IMR-90 (cell line): ENCODE results near the gene PLXNA4. TPM values are rescaled to one million over a fixed set of nuclear protein-coding genes. Genes with fewer than 3 reads are reported as not detected.

Experiments used
- ATAC-seq: fragments of 200-7000 bp; cut with Tn5 transposase; 2 replicates; pipeline ENCODE4 v1.9.1; 2020; ENCODE audit warnings: low read depth, mild to moderate bottlenecking, moderate library complexity
- BruUV-seq: library from RNA; stranded (reverse); fragments of 400-500 nt; replicated peaks from 2 replicates; lab custom pipeline; 2021; lab: Mats Ljungman, UMichigan
- CTCF ChIA-PET: fragments of 300-600 bp; formaldehyde crosslinking; extraction: SDS; loops from one replicate; lab custom pipeline; 2021; ENCODE audit warnings: antibody characterized with exemption; lab: Yijun Ruan, JAX
- POLR2A ChIA-PET: fragments of 300-600 bp; sonication (Branson Sonifier 250); formaldehyde crosslinking; loops from one replicate; lab custom pipeline; 2022; ENCODE audit warnings: antibody characterized with exemption; ENCODE audit not compliant: unreplicated experiment; lab: Charles Lee
- DNase-seq: peaks from one replicate; pipeline ENCODE4 v3.0.0; 2013
- H2AFZ ChIP-seq: replicated peaks from 2 replicates; pipeline ENCODE3; 2013; ENCODE audit warnings: low read length, mild to moderate bottlenecking; ENCODE audit not compliant: poor library complexity
- H2AK5ac ChIP-seq: 2 replicates; pipeline ENCODE4 v1.6.1; 2013; ENCODE audit warnings: low read depth, low read length, inconsistent platforms
- H2AK9ac ChIP-seq: replicated peaks from 2 replicates; pipeline ENCODE3; 2013; ENCODE audit warnings: mild to moderate bottlenecking, low read depth, low read length, moderate library complexity; ENCODE audit not compliant: poor library complexity
- H2BK120ac ChIP-seq: 2 replicates; pipeline ENCODE4 v1.6.1; 2013; ENCODE audit warnings: low read depth, low read length, inconsistent platforms
- H2BK15ac ChIP-seq: 3 replicates; pipeline ENCODE4 v1.6.1; 2013; ENCODE audit warnings: low read depth, low read length, inconsistent platforms
- H2BK20ac ChIP-seq: 2 replicates; pipeline ENCODE4 v1.6.1; 2013; ENCODE audit warnings: low read depth, mild to moderate bottlenecking, inconsistent platforms, low read length, moderate library complexity
- H2BK5ac ChIP-seq: 2 replicates; pipeline ENCODE4 v1.6.1; 2013; ENCODE audit warnings: mild to moderate bottlenecking, low read depth, low read length, inconsistent platforms; ENCODE audit not compliant: poor library complexity, severe bottlenecking
- H3K14ac ChIP-seq: replicated peaks from 2 replicates; pipeline ENCODE4 v1.6.1; 2013; ENCODE audit warnings: low read depth, low read length, inconsistent platforms
- H3K18ac ChIP-seq: 2 replicates; pipeline ENCODE4 v1.6.1; 2013; ENCODE audit warnings: low read depth, low read length, control low read depth
- H3K23ac ChIP-seq: 2 replicates; pipeline ENCODE4 v1.6.1; 2013; ENCODE audit warnings: low read depth, low read length, inconsistent platforms
- H3K27ac ChIP-seq: 2 replicates; pipeline ENCODE4 v1.5.1; 2013; ENCODE audit warnings: mild to moderate bottlenecking, control low read depth, low read length; ENCODE audit not compliant: insufficient read depth
- H3K27me3 ChIP-seq: 2 replicates; pipeline ENCODE4 v1.6.1; 2013; ENCODE audit warnings: low read length; ENCODE audit not compliant: control insufficient read depth, insufficient read depth
- H3K36me3 ChIP-seq: 2 replicates; pipeline ENCODE4 v1.6.1; 2013; ENCODE audit warnings: low read length, mixed read lengths; ENCODE audit not compliant: control insufficient read depth, insufficient read depth
- H3K4ac ChIP-seq: 2 replicates; pipeline ENCODE4 v1.6.1; 2013; ENCODE audit warnings: low read depth, low read length, inconsistent platforms
- H3K4me1 ChIP-seq: 2 replicates; pipeline ENCODE4 v1.6.1; 2013; ENCODE audit warnings: low read length, mixed read lengths; ENCODE audit not compliant: control insufficient read depth, insufficient read depth
- H3K4me2 ChIP-seq: 2 replicates; pipeline ENCODE4 v1.6.1; 2013; ENCODE audit warnings: low read depth, mild to moderate bottlenecking, control low read depth, low read length, moderate library complexity
- H3K4me3 ChIP-seq: 2 replicates; pipeline ENCODE4 v1.5.1; 2013; ENCODE audit warnings: low read depth, mild to moderate bottlenecking, control low read depth, low read length, moderate library complexity; ENCODE audit not compliant: insufficient read depth
- H3K56ac ChIP-seq: 2 replicates; pipeline ENCODE4 v1.6.1; 2013; ENCODE audit warnings: low read length, inconsistent platforms; ENCODE audit not compliant: insufficient read depth; ENCODE audit errors: extremely low read depth
- H3K79me1 ChIP-seq, 2 experiments: 2 replicates each; pipeline ENCODE4 v1.6.1; 2013; ENCODE audit warnings: low read length in 2 of 2, inconsistent platforms in 1 of 2, low read depth in 1 of 2
- H3K9ac ChIP-seq: 2 replicates; pipeline ENCODE4 v1.6.1; 2013; ENCODE audit warnings: low read depth, low read length, control low read depth
- H3K9me1 ChIP-seq: 2 replicates; pipeline ENCODE4 v1.6.1; 2013; ENCODE audit warnings: low read length, inconsistent platforms; ENCODE audit not compliant: insufficient read depth
- H3K9me3 ChIP-seq: 2 replicates; pipeline ENCODE4 v1.6.1; 2013; ENCODE audit warnings: low read length; ENCODE audit not compliant: control insufficient read depth, insufficient read depth
- H4K20me1 ChIP-seq: 2 replicates; pipeline ENCODE4 v1.6.1; 2013; ENCODE audit warnings: low read length, inconsistent platforms; ENCODE audit not compliant: insufficient read depth
- H4K5ac ChIP-seq: 2 replicates; pipeline ENCODE4 v1.6.1; 2013; ENCODE audit warnings: mild to moderate bottlenecking, low read depth, low read length, control low read depth
- H4K8ac ChIP-seq, 2 experiments: 2 replicates each; pipeline ENCODE4 v1.6.1; 2013; ENCODE audit warnings: low read depth in 2 of 2, low read length in 2 of 2, control low read depth in 1 of 2, inconsistent platforms in 1 of 2
- H4K91ac ChIP-seq: 2 replicates; pipeline ENCODE4 v1.6.1; 2013; ENCODE audit warnings: low read depth, low read length, inconsistent platforms; ENCODE audit not compliant: insufficient read depth
- BHLHE40 ChIP-seq: fragments of 150-350 bp; IDR thresholded peaks from 2 replicates; pipeline ENCODE4 v1.6.1; 2016; ENCODE audit warnings: mild to moderate bottlenecking, low read depth, low read length
- FOS ChIP-seq: fragments of 150-350 bp; IDR thresholded peaks from 2 replicates; pipeline ENCODE4 v1.6.1; 2016; ENCODE audit warnings: low read depth, low read length
- MAZ ChIP-seq: IDR thresholded peaks from 2 replicates; pipeline ENCODE4 v1.6.1; 2012; ENCODE audit warnings: low read depth, mild to moderate bottlenecking, low read length, improper control_type of control experiment, moderate library complexity, borderline replicate concordance
- WGBS, 2 experiments: methylation state at CpG; one replicate each; pipeline versions ENCODE4 v1.1.5 to v1.1.7; 2013; ENCODE audit warnings: missing lambda C conversion rate in 2 of 2; ENCODE audit not compliant: insufficient read length in 1 of 2; ENCODE audit errors: extremely low coverage in 2 of 2; 5-methylcytosine and 5-hydroxymethylcytosine counted together
- dilution Hi-C: fragments of 300-500 bp; cut with HindIII; formaldehyde crosslinking; loops from one replicate; pipeline ENCODE4 v1.14.3; 2018; ENCODE audit warnings: low sequenced_read_pairs; ENCODE audit not compliant: unreplicated experiment
- in situ Hi-C: fragments of 300-500 bp; cut with MboI; formaldehyde crosslinking; loops from 3 replicates; pipeline ENCODE4 v1.14.3; 2019; ENCODE audit warnings: low sequenced_read_pairs, inconsistent platforms, mixed read lengths
- intact Hi-C: fragments of 100-400 bp; cut with micrococcal nuclease; formaldehyde crosslinking; loops from 2 replicates; pipeline ENCODE4 v1.10.0; 2022
- polyA plus RNA-seq, 3 experiments: library from polyadenylated mRNA; depleted of rRNA; stranded (reverse); fragments of >200 nt; gene quantifications; 2 replicates each; pipeline ENCODE4 v1.2.3, GENCODE V29; 2012; ENCODE audit warnings: low replicate concordance in 1 of 3
- total RNA-seq: library from RNA; depleted of rRNA; stranded (reverse); fragments of >200 nt; gene quantifications from 2 replicates; pipeline ENCODE4 v1.2.3, GENCODE V29; 2012
- TF ChIP-seq, protein P1 (sequence below): fragments of 150-350 bp; IDR thresholded peaks from 2 replicates; pipeline ENCODE4 v1.6.1; 2017; ENCODE audit warnings: mild to moderate bottlenecking, antibody characterized with exemption, low read length, low read depth
- TF ChIP-seq, protein P2 (sequence below): fragments of 150-350 bp; IDR thresholded peaks from 2 replicates; pipeline ENCODE4 v1.6.1; 2016; ENCODE audit warnings: low read depth, mild to moderate bottlenecking, low read length, moderate library complexity, borderline replicate concordance

The PLXNA4 gene
- total and polyA plus RNA-seq, 2 of the 4 experiments (the other 2 are of a cell fraction), result under 0.01 TPM

DNA sequence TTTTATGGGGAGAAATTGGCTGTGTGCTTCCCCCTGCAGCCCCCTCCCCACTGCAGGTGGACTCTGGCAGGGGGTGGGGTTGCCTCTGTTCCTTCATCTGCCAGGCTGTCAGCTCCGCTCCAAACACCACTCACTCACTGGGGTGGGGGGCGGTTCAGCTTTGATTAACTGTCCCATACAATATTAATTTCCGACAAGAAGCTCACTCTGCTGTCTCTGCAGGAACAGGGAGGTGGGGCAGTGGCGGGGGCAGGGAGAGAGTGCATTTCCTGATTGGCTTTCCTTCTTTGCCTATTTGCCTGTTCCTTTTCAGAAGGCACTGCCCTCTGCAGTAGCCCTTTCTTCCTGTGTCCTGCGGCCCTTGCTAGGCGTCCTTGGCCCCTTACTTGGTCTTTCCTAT lies 500.8 kb downstream of the PLXNA4 start:
- no peaks in the 10 kb centered on the region for H3K79me1 ChIP-seq
- dilution Hi-C loops, result no loop called here
- H3K9me1 ChIP-seq, result no peaks in the 10 kb centered on the region; the same call in 1 of the 2 replicates
- H2BK20ac ChIP-seq, result no peak overlapping the region
- TF ChIP-seq, protein P1, sequence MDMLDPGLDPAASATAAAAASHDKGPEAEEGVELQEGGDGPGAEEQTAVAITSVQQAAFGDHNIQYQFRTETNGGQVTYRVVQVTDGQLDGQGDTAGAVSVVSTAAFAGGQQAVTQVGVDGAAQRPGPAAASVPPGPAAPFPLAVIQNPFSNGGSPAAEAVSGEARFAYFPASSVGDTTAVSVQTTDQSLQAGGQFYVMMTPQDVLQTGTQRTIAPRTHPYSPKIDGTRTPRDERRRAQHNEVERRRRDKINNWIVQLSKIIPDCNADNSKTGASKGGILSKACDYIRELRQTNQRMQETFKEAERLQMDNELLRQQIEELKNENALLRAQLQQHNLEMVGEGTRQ, result no peak
- TF ChIP-seq MAZ (no peak), BHLHE40 (no peak), FOS (no peak)
- TF ChIP-seq, protein P2, sequence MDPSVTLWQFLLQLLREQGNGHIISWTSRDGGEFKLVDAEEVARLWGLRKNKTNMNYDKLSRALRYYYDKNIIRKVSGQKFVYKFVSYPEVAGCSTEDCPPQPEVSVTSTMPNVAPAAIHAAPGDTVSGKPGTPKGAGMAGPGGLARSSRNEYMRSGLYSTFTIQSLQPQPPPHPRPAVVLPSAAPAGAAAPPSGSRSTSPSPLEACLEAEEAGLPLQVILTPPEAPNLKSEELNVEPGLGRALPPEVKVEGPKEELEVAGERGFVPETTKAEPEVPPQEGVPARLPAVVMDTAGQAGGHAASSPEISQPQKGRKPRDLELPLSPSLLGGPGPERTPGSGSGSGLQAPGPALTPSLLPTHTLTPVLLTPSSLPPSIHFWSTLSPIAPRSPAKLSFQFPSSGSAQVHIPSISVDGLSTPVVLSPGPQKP, result no peak
- no peak overlapping the region for H3K14ac ChIP-seq
- intact Hi-C loops, result no loop called here
- no peak overlapping the region for H3K56ac ChIP-seq
- no peak overlapping the region for H2BK5ac ChIP-seq
- no peak overlapping the region for H2BK15ac ChIP-seq
- ChIA-PET POLR2A (no interaction called here), CTCF (interaction anchor here (1.6 kb wide), 1 partner anchor 9 kb away, joined by 3 read pairs; no protein-coding TSS in a partner anchor)
- no peak overlapping the region for H3K23ac ChIP-seq
- WGBS, 2 experiments, result no CpG with 5 or more reads among the region's 6 CpGs
- ATAC-seq (no peak), DNase-seq (no peak)
- no peak overlapping the region for H2AK9ac ChIP-seq
- H4K91ac ChIP-seq, result no peak overlapping the region
- H3K36me3 ChIP-seq, result no peaks in the 10 kb centered on the region
- no peak overlapping the region for H4K8ac ChIP-seq
- in situ Hi-C loops, result no loop called here
- H3K4me3 ChIP-seq, result no peak overlapping the region
- H4K20me1 ChIP-seq, result no peaks in the 10 kb centered on the region
- no peak overlapping the region for H2AK5ac ChIP-seq
- H3K4me1 ChIP-seq, result peaks cover 9% of the 10 kb centered on the region
- BruUV-seq, result no TSS peak
- no peak overlapping the region for H3K4ac ChIP-seq
- H3K27me3 ChIP-seq, result peaks cover 33% of the 10 kb centered on the region
- H4K5ac ChIP-seq, result no peak overlapping the region
- no peak overlapping the region for H3K4me2 ChIP-seq
- H2AFZ ChIP-seq, result no peak overlapping the region
- no peak overlapping the region for H3K9ac ChIP-seq
- H3K27ac ChIP-seq, result no peak overlapping the region
- H2BK120ac ChIP-seq, result no peak overlapping the region
- H3K18ac ChIP-seq, result no peak overlapping the region
- no peaks in the 10 kb centered on the region for H3K9me3 ChIP-seq
